H1 (cell line): ENCODE results near the gene NXT1. TPM values are rescaled to one million over a fixed set of nuclear protein-coding genes. Genes with fewer than 3 reads are reported as not detected.

ENCODE experiments used
- CHD7 ChIP-seq: fragments of 300-600 bp; sonication (generic); IDR thresholded peaks from 2 replicates; pipeline ENCODE4 v1.7.1; 2012; ENCODE audit warnings: low read length, moderate library complexity, mild to moderate bottlenecking, inconsistent platforms; ENCODE audit not compliant: insufficient replicate concordance
- HDAC2 ChIP-seq, 2 experiments: fragments of 300-600 bp in 1 of 2; sonication (generic) in 1 of 2; IDR thresholded peaks; 2 replicates each; pipeline ENCODE4 v1.6.1; 2011 to 2012; ENCODE audit warnings: low read depth in 2 of 2, low read length in 2 of 2, mild to moderate bottlenecking in 2 of 2, moderate library complexity in 2 of 2, borderline replicate concordance in 1 of 2, inconsistent platforms in 1 of 2
- RNF2 ChIP-seq: fragments of 200-900, 300-1000 bp; sonication (generic); IDR thresholded peaks from 2 replicates; pipeline ENCODE4 v1.7.1; 2016; ENCODE audit warnings: borderline replicate concordance, low read depth, mild to moderate bottlenecking, antibody characterized with exemption, low read length; ENCODE audit not compliant: poor library complexity, severe bottlenecking; ENCODE audit errors: missing control alignments
- SIN3A ChIP-seq, 2 experiments: IDR thresholded peaks in 1 of 2; conservative IDR thresholded peaks in 1 of 2; 2 replicates each; pipeline ENCODE4 v1.6.1; 2011 to 2012; ENCODE audit warnings: low read length in 2 of 2, improper control_type of control experiment in 1 of 2, low read depth in 1 of 2, mild to moderate bottlenecking in 1 of 2
- SIRT6 ChIP-seq: IDR thresholded peaks from one replicate; pipeline ENCODE4 v1.7.1; 2012; ENCODE audit warnings: low read length, inconsistent platforms
- TAF1 ChIP-seq: IDR thresholded peaks from 2 replicates; pipeline ENCODE4 v1.6.1; 2011; ENCODE audit warnings: mild to moderate bottlenecking, low read depth, low read length
- polyA plus RNA-seq, 7 experiments: library from polyadenylated mRNA; depleted of rRNA in 3 of 7; stranded (reverse) in 5 of 7; unstranded in 2 of 7; fragments of >200 nt in 5 of 7; fragments of 200-250 nt in 2 of 7; gene quantifications; 1 replicate in 5 of 7; 2 replicates in 1 of 7; 4 replicates in 1 of 7; pipeline versions ENCODE4 v1.2.1 to v1.2.3, GENCODE V29; 2011 to 2013; ENCODE audit warnings: missing spikeins in 2 of 7, mixed read lengths in 2 of 7
- total RNA-seq: library from RNA; stranded (reverse); fragmentation: NEBNext Ultra II Directional; extraction: Animal tissue kit (Norgen Biotek cat#: 25700); gene quantifications from 2 replicates; pipeline ENCODE4 v1.2.1, GENCODE V29; 2021

Gene NXT1
- total and polyA plus RNA-seq, 2 of the 8 experiments (the other 6 are each of a cell fraction or from before 2014, with no cell fraction given) = 23.1 to 26.5 TPM

GRCh38 chr20:23325107-23325506, 25.5 kb upstream of the NXT1 start (continued):
- TF ChIP-seq CHD7 (no peak), SIRT6 (no peak), HDAC2 (IDR thresholded peaks at IDR 0.05; ENCODE audit: borderline replicate concordance in 1 of 2, low read depth in 2 of 2, low read length in 2 of 2) (no peak), RNF2 (no peak), SIN3A (conservative IDR thresholded peaks at IDR 0.05 in 1 of 2, IDR thresholded peaks at IDR 0.05 in 1 of 2; ENCODE audit: low read depth in 1 of 2, low read length in 2 of 2) (no peak), TAF1 (no peak)
